HEK293 (cell line): ENCODE data around the gene GNLY.

Experiments used
- KLF17 ChIP-seq: fragments of 450-650 bp; formaldehyde crosslinking; IDR thresholded peaks from 2 replicates; pipeline ENCODE4 v1.5.1; 2016; ENCODE audit warnings: missing biosample characterization, missing genetic modification characterization
- PRDM1 ChIP-seq: fragments of 450-650 bp; formaldehyde crosslinking; IDR thresholded peaks from 2 replicates; pipeline ENCODE4; 2016; ENCODE audit warnings: missing biosample characterization, missing genetic modification characterization
- ZBTB26 ChIP-seq: fragments of 450-650 bp; formaldehyde crosslinking; optimal IDR thresholded peaks from 2 replicates; pipeline ENCODE3; 2016; ENCODE audit warnings: missing biosample characterization, mild to moderate bottlenecking, missing genetic modification characterization
- ZBTB44 ChIP-seq: fragments of 450-650 bp; IDR thresholded peaks from 2 replicates; pipeline ENCODE4 v1.5.1; 2018; ENCODE audit warnings: missing biosample characterization, mild to moderate bottlenecking, missing genetic modification characterization
- ZBTB7A ChIP-seq: fragments of 450-650 bp; formaldehyde crosslinking; IDR thresholded peaks from 2 replicates; pipeline ENCODE4 v1.5.1; 2016; ENCODE audit warnings: low read depth, missing biosample characterization, missing genetic modification characterization
- ZBTB8A ChIP-seq: fragments of 450-650 bp; formaldehyde crosslinking; IDR thresholded peaks from 2 replicates; pipeline ENCODE4 v1.5.1; 2016; ENCODE audit warnings: missing biosample characterization, missing genetic modification characterization
- ZEB2 ChIP-seq: fragments of 450-650 bp; formaldehyde crosslinking; IDR thresholded peaks from 2 replicates; pipeline ENCODE4 v1.5.1; 2016; ENCODE audit warnings: missing biosample characterization, missing genetic modification characterization
- ZFP3 ChIP-seq: fragments of 450-650 bp; formaldehyde crosslinking; IDR thresholded peaks from 2 replicates; pipeline ENCODE4 v1.5.1; 2016; ENCODE audit warnings: low read depth, missing biosample characterization, missing genetic modification characterization
- ZNF112 ChIP-seq: fragments of 450-650 bp; formaldehyde crosslinking; IDR thresholded peaks from 2 replicates; pipeline ENCODE4 v1.5.0; 2017; ENCODE audit warnings: missing biosample characterization, missing genetic modification characterization
- ZNF140 ChIP-seq: fragments of 450-650 bp; formaldehyde crosslinking; IDR thresholded peaks from 2 replicates; pipeline ENCODE4 v1.5.1; 2016; ENCODE audit warnings: missing biosample characterization, missing genetic modification characterization
- ZNF18 ChIP-seq: fragments of 450-650 bp; formaldehyde crosslinking; IDR thresholded peaks from 2 replicates; pipeline ENCODE4 v1.5.1; 2016; ENCODE audit warnings: missing biosample characterization, missing genetic modification characterization
- ZNF2 ChIP-seq: fragments of 450-650 bp; formaldehyde crosslinking; IDR thresholded peaks from 2 replicates; pipeline ENCODE4 v1.5.1; 2016; ENCODE audit warnings: missing biosample characterization, missing genetic modification characterization
- ZNF48 ChIP-seq: fragments of 450-650 bp; formaldehyde crosslinking; IDR thresholded peaks from 2 replicates; pipeline ENCODE4 v1.5.1; 2016; ENCODE audit warnings: missing biosample characterization, missing genetic modification characterization
- ZNF501 ChIP-seq: fragments of 450-650 bp; formaldehyde crosslinking; IDR thresholded peaks from 2 replicates; pipeline ENCODE4 v1.5.1; 2016; ENCODE audit warnings: missing biosample characterization, missing genetic modification characterization
- ZNF639 ChIP-seq: fragments of 450-650 bp; formaldehyde crosslinking; IDR thresholded peaks from 2 replicates; pipeline ENCODE4 v1.5.1; 2016; ENCODE audit warnings: missing biosample characterization, missing genetic modification characterization
- ZNF654 ChIP-seq: fragments of 450-650 bp; formaldehyde crosslinking; IDR thresholded peaks from 2 replicates; pipeline ENCODE4 v1.5.1; 2016; ENCODE audit warnings: low read depth, missing biosample characterization, missing genetic modification characterization
- ZNF704 ChIP-seq: fragments of 450-650 bp; formaldehyde crosslinking; IDR thresholded peaks from 2 replicates; pipeline ENCODE4 v1.5.1; 2016; ENCODE audit warnings: missing biosample characterization, missing genetic modification characterization
- TF ChIP-seq, protein P1 (sequence below): fragments of 450-650 bp; formaldehyde crosslinking; IDR thresholded peaks from 2 replicates; pipeline ENCODE4 v1.5.1; 2016; ENCODE audit warnings: missing biosample characterization, missing genetic modification characterization
- TF ChIP-seq, protein P2 (sequence below): fragments of 450-650 bp; formaldehyde crosslinking; IDR thresholded peaks from 2 replicates; pipeline ENCODE4 v1.5.1; 2016; ENCODE audit warnings: missing biosample characterization, missing genetic modification characterization
- TF ChIP-seq, protein P3 (sequence below): fragments of 450-650 bp; formaldehyde crosslinking; IDR thresholded peaks from 2 replicates; pipeline ENCODE4 v1.5.1; 2016; ENCODE audit warnings: missing biosample characterization, missing genetic modification characterization
- TF ChIP-seq, protein P4 (sequence below): fragments of 450-650 bp; formaldehyde crosslinking; IDR thresholded peaks from 2 replicates; pipeline ENCODE4 v1.5.1; 2016; ENCODE audit warnings: missing biosample characterization, missing genetic modification characterization

GNLY gene

GRCh38 chr2:85707304-85707703, 13.1 kb downstream of the GNLY start (continued):
- TF ChIP-seq ZBTB7A (tag by site-specific recombination) (no peak), ZBTB44 (tag by site-specific recombination) (no peak), ZNF654 (tag by site-specific recombination) (peak; percentile 83), ZNF2 (tag by site-specific recombination) (0 out of 2 replicates have a peak, but pooled peaks have one; percentile 43), ZEB2 (tag by site-specific recombination) (peak; percentile 69), ZNF140 (tag by site-specific recombination) (no peak), ZNF639 (0 out of 2 replicates have a peak, but pooled peaks have one; percentile 60), ZNF18 (tag by site-specific recombination) (peak; percentile 80), ZNF704 (no peak), PRDM1 (no peak), ZBTB26 (tag by site-specific recombination) (no peak), ZNF48 (tag by site-specific recombination) (no peak), ZNF112 (tag by site-specific recombination) (no peak), ZFP3 (no peak), KLF17 (tag by site-specific recombination) (no peak), ZBTB8A (tag by site-specific recombination) (no peak), ZNF501 (tag by site-specific recombination) (no peak)
- TF ChIP-seq, protein P1, sequence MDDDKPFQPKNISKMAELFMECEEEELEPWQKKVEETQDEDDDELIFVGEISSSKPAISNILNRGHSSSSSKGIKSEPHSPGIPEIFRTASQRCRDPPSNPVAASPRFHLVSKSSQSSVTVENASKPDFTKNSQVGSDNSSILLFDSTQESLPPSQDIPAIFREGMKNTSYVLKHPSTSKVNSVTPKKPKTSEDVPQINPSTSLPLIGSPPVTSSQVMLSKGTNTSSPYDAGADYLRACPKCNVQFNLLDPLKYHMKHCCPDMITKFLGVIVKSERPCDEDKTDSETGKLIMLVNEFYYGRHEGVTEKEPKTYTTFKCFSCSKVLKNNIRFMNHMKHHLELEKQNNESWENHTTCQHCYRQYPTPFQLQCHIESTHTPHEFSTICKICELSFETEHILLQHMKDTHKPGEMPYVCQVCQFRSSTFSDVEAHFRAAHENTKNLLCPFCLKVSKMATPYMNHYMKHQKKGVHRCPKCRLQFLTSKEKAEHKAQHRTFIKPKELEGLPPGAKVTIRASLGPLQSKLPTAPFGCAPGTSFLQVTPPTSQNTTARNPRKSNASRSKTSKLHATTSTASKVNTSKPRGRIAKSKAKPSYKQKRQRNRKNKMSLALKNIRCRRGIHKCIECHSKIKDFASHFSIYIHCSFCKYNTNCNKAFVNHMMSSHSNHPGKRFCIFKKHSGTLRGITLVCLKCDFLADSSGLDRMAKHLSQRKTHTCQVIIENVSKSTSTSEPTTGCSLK (tag by site-specific recombination) = no peak
- TF ChIP-seq, protein P2, sequence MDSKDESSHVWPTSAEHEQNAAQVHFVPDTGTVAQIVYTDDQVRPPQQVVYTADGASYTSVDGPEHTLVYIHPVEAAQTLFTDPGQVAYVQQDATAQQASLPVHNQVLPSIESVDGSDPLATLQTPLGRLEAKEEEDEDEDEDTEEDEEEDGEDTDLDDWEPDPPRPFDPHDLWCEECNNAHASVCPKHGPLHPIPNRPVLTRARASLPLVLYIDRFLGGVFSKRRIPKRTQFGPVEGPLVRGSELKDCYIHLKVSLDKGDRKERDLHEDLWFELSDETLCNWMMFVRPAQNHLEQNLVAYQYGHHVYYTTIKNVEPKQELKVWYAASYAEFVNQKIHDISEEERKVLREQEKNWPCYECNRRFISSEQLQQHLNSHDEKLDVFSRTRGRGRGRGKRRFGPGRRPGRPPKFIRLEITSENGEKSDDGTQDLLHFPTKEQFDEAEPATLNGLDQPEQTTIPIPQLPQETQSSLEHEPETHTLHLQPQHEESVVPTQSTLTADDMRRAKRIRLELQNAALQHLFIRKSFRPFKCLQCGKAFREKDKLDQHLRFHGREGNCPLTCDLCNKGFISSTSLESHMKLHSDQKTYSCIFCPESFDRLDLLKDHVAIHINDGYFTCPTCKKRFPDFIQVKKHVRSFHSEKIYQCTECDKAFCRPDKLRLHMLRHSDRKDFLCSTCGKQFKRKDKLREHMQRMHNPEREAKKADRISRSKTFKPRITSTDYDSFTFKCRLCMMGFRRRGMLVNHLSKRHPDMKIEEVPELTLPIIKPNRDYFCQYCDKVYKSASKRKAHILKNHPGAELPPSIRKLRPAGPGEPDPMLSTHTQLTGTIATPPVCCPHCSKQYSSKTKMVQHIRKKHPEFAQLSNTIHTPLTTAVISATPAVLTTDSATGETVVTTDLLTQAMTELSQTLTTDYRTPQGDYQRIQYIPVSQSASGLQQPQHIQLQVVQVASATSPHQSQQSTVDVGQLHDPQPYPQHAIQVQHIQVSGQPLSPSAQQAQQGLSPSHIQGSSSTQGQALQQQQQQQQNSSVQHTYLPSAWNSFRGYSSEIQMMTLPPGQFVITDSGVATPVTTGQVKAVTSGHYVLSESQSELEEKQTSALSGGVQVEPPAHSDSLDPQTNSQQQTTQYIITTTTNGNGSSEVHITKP (tag by site-specific recombination) = peak; percentile 100
- TF ChIP-seq, protein P3, sequence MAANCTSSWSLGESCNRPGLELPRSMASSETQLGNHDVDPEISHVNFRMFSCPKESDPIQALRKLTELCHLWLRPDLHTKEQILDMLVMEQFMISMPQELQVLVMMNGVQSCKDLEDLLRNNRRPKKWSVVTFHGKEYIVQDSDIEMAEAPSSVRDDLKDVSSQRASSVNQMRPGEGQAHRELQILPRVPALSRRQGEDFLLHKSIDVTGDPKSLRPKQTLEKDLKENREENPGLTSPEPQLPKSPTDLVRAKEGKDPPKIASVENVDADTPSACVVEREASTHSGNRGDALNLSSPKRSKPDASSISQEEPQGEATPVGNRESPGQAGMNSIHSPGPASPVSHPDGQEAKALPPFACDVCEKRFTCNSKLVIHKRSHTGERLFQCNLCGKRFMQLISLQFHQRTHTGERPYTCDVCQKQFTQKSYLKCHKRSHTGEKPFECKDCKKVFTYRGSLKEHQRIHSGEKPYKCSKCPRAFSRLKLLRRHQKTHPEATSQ (tag by site-specific recombination) = no peak
- TF ChIP-seq, protein P4, sequence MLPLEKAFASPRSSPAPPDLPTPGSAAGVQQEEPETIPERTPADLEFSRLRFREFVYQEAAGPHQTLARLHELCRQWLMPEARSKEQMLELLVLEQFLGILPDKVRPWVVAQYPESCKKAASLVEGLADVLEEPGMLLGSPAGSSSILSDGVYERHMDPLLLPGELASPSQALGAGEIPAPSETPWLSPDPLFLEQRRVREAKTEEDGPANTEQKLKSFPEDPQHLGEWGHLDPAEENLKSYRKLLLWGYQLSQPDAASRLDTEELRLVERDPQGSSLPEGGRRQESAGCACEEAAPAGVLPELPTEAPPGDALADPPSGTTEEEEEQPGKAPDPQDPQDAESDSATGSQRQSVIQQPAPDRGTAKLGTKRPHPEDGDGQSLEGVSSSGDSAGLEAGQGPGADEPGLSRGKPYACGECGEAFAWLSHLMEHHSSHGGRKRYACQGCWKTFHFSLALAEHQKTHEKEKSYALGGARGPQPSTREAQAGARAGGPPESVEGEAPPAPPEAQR (tag by site-specific recombination) = no peak
